Measurements from ENCODE around the gene MIOX.

Gene MIOX

DNA sequence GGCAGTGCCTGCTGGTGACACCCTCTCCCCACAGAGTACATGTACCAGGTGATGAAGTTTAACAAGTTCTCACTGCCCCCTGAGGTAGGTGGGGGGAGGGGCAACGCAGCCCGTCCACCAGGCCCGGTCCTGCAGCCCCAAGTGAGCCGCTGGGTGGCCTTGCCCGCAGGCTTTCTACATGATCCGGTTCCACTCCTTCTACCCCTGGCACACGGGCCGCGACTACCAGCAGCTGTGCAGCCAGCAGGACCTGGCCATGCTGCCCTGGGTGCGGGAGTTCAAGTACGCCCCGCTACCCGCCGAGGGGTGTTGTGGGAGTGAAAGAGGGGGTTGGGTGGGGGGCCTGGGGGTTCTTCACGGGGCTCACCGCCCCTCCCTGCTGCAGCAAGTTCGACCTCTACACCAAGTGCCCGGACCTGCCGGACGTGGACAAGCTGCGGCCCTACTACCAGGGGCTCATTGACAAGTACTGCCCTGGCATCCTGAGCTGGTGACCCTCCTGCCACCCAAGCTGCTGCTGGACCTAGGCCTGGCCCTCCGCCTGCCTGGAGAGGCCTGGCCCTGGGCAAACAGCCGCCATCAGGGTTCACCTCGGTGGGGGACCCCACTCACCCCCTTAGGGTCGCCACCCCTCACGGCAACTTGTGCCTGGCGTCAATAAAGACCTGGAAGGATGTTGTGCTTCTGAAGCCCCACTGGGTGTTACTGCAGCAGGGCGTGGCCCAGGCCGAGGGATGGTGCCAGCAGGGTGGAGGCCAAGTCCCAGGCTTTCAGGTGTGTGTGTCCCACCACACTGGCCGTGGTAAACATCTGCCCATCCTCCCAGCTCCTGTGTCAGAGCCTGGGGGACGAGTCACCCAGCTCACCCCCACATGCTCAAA, 2.9 kb downstream of the MIOX start:
- Histone ChIP-seq H3K9me3 (ENCODE audit: control insufficient read depth, insufficient read depth, low read length) (no peaks in the 10 kb centered on the region), H3K27me3 (ENCODE audit: control insufficient read depth, insufficient read depth, low read length) (no peaks in the 10 kb centered on the region), H3K4me3 (ENCODE audit: low read depth, low read length) (no peak overlapping the region), H3K36me3 (ENCODE audit: control insufficient read depth, insufficient read depth, low read length) (no peaks in the 10 kb centered on the region), H3K4me1 (ENCODE audit: control insufficient read depth, insufficient read depth, low read length) (no peaks in the 10 kb centered on the region), H3K9ac (ENCODE audit: low read depth, low read length) (no peak overlapping the region)

DNA sequence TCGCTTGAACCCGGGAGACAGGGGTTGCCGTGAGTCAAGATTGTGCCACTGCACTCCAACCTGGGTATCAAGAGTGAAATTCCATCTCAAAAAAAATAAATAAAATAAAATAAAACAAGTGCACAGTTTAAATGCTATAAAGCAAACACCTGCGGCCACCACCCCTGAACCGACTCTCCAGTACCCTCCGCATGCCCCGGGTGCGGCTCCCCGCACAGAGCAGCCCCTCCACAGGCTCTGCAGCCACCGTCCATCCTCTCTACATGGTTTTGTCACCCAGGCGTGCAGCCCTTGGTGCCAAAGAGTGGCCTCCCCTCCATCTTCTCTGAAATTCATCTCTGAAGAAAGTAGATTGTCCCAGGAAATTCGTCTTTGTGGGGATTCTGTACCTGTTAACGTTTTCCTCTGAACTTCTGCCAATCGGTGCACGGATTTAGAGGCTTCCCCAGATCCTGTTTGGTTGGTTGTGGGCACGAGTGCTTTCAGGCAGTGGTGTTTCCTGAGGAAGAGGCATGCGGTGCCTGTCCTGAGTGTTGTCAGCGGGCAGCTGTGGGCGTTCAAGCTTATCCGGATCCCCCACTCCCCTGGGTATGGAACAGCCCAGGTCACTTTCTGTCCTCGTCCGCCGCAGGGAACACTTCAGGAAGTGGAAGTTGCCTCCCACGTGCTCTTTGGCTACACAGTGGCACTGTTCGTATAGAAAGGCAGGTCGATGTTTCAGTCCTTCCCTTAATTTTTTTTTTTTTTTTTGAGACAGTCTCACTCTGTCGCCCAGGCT, 4.1 kb downstream of the MIOX start:
- H3K9me3 ChIP-seq (ENCODE audit: control insufficient read depth, insufficient read depth, low read length): no peaks in the 10 kb centered on the region
- no peaks in the 10 kb centered on the region for H3K36me3 ChIP-seq (ENCODE audit: control insufficient read depth, insufficient read depth, low read length)
- H3K4me1 ChIP-seq (ENCODE audit: control insufficient read depth, insufficient read depth, low read length): no peaks in the 10 kb centered on the region
- H3K9ac ChIP-seq (ENCODE audit: low read depth, low read length): no peak overlapping the region
- H3K4me3 ChIP-seq (ENCODE audit: low read depth, low read length): no peak overlapping the region
- no peaks in the 10 kb centered on the region for H3K27me3 ChIP-seq (ENCODE audit: control insufficient read depth, insufficient read depth, low read length)

DNA sequence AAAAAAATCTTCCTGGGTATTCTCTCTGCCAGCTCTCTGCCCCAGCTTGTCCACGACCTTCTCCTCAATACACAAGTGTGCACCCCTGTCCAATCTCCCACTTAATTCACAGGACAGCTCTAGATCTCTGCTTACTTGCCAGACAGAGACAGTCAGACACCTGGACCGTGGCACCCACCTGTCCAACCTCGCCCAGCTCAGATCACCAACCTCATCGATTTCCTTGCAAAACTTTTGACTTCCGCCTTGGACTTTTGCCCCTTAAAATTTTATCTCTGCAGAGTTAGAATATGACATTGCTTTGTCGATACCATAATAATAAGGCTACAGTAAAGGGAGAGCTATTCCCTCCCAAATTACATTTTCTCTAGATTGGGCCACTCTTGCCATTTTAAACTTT, 10.4 kb downstream of the MIOX start:
- H3K4me3 ChIP-seq (ENCODE audit: low read depth, low read length): no peak overlapping the region
- H3K27me3 ChIP-seq (ENCODE audit: control insufficient read depth, insufficient read depth, low read length): no peaks in the 10 kb centered on the region
- no peaks in the 10 kb centered on the region for H3K4me1 ChIP-seq (ENCODE audit: control insufficient read depth, insufficient read depth, low read length)
- no peaks in the 10 kb centered on the region for H3K36me3 ChIP-seq (ENCODE audit: control insufficient read depth, insufficient read depth, low read length)
- no peak overlapping the region for H3K9ac ChIP-seq (ENCODE audit: low read depth, low read length)
- no peaks in the 10 kb centered on the region for H3K9me3 ChIP-seq (ENCODE audit: control insufficient read depth, insufficient read depth, low read length)

DNA sequence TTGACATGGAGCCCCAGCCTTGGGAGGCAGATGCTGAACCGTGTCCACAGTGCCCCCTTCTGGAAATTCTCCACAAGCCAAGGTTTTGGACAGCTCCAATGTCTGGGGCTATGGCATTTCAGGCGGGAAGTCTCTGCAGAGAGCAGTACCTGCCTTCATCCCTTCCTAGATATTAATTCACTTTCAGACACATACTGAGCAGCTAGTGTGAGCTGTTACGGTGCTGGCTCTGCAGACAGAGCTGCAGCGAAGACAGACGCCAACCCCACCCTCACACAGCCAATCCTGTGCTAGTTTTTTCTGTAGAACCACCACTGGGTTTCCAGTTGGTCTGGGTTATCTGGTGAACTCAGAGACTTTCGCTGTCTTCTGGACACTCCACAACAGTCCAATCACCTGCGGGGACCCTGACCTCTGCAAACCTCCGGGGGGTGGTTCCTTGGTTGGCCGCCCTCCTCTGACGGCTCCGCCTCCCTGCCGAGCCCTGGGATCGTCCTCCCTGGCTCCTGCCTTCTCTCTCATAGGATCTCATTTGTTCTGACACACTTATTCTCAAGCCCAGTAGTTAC, 11.7 kb downstream of the MIOX start:
- peak overlapping the region; percentile 26 for H3K9ac ChIP-seq (ENCODE audit: low read depth, low read length)
- H3K4me1 ChIP-seq (ENCODE audit: control insufficient read depth, insufficient read depth, low read length): no peaks in the 10 kb centered on the region
- H3K27me3 ChIP-seq (ENCODE audit: control insufficient read depth, insufficient read depth, low read length): no peaks in the 10 kb centered on the region
- H3K9me3 ChIP-seq (ENCODE audit: control insufficient read depth, insufficient read depth, low read length): no peaks in the 10 kb centered on the region
- no peak overlapping the region for H3K4me3 ChIP-seq (ENCODE audit: low read depth, low read length)
- H3K36me3 ChIP-seq (ENCODE audit: control insufficient read depth, insufficient read depth, low read length): peaks cover 6% of the 10 kb centered on the region

DNA sequence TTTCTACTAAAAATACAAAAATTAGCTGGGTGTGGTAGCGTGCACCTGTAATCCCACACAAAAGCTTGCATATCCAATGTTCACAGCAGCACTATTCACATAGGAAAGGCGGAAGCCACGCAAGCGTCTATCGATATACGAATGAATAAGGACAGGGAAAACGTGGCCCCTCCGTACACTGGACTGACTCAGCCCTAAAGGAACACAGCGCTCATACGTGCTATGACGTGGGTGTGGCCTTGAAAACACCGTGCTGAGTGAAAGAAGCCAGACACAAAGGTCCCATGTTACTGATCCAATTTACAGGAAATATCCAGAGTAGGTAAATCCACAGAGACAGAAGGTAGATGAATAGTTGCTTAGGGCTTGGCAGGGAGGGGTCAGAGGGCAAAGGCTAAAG, 13.8 kb downstream of the MIOX start:
- Histone ChIP-seq H3K9me3 (ENCODE audit: control insufficient read depth, insufficient read depth, low read length) (no peaks in the 10 kb centered on the region), H3K4me1 (ENCODE audit: control insufficient read depth, insufficient read depth, low read length) (no peaks in the 10 kb centered on the region), H3K27me3 (ENCODE audit: control insufficient read depth, insufficient read depth, low read length) (no peaks in the 10 kb centered on the region), H3K36me3 (ENCODE audit: control insufficient read depth, insufficient read depth, low read length) (peaks cover 14% of the 10 kb centered on the region), H3K9ac (ENCODE audit: low read depth, low read length) (no peak overlapping the region), H3K4me3 (ENCODE audit: low read depth, low read length) (no peak overlapping the region)

DNA sequence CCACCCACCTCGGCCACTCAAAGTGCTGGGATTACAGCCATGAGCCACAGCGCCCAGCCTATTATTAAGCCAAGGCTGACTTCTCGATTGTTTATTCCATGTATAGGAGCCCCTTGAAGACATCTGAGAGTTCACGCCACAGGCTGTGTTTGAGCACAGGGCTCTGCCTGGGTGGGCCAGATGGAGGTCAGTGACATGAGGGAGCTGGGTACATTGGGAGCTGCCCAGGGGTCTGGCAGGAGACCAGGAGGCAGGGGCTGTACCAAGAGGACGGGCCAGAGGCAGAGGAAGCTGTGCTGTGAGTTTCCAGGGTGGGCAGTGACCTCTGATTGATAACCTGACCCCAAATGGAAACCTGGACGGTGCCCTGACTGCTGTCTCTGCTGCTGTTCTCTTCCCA, 15.4 kb downstream of the MIOX start:
- Histone ChIP-seq H3K4me1 (ENCODE audit: control insufficient read depth, insufficient read depth, low read length) (no peaks in the 10 kb centered on the region), H3K27me3 (ENCODE audit: control insufficient read depth, insufficient read depth, low read length) (no peaks in the 10 kb centered on the region), H3K9me3 (ENCODE audit: control insufficient read depth, insufficient read depth, low read length) (no peaks in the 10 kb centered on the region), H3K36me3 (ENCODE audit: control insufficient read depth, insufficient read depth, low read length) (peaks cover 20% of the 10 kb centered on the region), H3K4me3 (ENCODE audit: low read depth, low read length) (no peak overlapping the region), H3K9ac (ENCODE audit: low read depth, low read length) (no peak overlapping the region)

DNA sequence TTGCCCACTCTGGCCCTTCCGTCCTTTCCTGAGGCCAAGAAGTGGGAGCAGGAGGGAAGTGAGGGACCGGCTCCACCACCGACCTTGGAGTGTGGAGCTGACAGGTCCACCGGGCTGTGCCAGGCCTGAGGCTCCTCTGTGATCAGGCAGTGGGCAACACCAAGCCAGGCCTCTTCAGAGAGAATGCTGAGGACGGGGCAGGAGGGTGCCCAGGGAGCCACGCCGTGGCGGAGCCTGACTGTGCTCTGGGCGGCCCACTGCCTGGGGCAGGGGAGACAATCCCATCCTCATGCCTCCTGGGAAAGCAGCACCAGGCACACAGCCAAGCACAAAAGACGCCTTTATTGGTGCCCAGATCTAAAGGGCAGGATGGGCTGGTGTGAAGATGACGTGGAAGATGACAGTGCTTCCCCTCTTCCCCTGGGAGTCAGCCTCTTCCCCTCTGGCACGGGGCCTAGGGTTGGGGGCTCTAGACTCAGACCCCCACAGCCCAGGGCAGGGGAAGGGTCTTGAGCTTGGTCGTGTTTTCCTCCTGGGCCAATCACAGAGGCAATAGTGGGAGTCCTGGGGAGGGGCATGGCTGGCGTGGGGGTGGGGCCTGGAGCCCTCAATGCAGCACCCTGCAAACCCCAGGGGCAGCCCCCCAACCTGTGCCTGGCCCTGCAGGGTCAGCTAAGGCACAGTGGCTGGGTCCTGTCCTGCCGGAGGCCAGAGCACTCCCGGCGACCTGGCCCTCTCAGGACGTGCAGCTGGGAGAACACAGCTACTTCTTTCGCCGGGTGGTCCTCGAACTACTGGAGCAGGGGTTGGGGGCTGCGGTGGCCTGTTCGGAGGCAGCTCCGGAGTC, 16.2 kb downstream of the MIOX start:
- H3K27me3 ChIP-seq (ENCODE audit: control insufficient read depth, insufficient read depth, low read length): no peaks in the 10 kb centered on the region
- no peaks in the 10 kb centered on the region for H3K9me3 ChIP-seq (ENCODE audit: control insufficient read depth, insufficient read depth, low read length)
- peaks cover 20% of the 10 kb centered on the region for H3K36me3 ChIP-seq (ENCODE audit: control insufficient read depth, insufficient read depth, low read length)
- no peak overlapping the region for H3K4me3 ChIP-seq (ENCODE audit: low read depth, low read length)
- no peaks in the 10 kb centered on the region for H3K4me1 ChIP-seq (ENCODE audit: control insufficient read depth, insufficient read depth, low read length)
- no peak overlapping the region for H3K9ac ChIP-seq (ENCODE audit: low read depth, low read length)

DNA sequence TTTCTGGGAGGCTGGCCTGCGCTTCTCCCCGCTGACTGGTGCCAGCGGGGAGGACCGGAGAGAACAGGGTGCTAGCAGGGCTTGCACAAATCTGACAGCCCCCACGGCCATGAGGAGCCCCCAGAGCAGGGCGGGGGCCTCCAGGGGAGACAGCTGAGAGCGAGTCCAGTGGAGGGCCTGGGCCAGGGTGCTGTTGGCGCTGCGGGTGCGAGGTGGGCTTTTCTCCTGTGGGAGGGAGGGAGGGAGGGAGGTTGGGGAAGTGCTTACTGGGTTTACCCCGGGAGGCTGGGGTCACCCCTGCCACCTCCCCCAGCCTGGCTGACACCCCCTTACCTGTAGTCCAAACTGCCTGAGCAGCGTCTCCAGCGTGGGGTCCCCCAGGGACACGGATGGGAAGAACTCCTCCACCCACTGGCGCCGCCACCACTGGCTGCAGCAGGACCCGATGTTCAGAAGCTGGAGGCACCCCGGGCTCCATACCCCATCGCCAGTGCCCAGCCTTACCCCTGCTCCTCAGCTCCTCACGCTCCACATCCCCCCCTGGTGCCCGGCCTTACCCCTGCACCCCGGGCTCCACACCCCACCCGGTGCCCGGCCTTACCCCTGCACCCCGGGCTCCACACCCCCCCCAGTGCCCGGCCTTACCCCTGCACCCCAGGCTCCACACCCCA, 17.0 kb downstream of the MIOX start:
- Histone ChIP-seq H3K27me3 (ENCODE audit: control insufficient read depth, insufficient read depth, low read length) (no peaks in the 10 kb centered on the region), H3K9me3 (ENCODE audit: control insufficient read depth, insufficient read depth, low read length) (no peaks in the 10 kb centered on the region), H3K36me3 (ENCODE audit: control insufficient read depth, insufficient read depth, low read length) (peaks cover 20% of the 10 kb centered on the region), H3K9ac (ENCODE audit: low read depth, low read length) (no peak overlapping the region), H3K4me3 (ENCODE audit: low read depth, low read length) (no peak overlapping the region), H3K4me1 (ENCODE audit: control insufficient read depth, insufficient read depth, low read length) (no peaks in the 10 kb centered on the region)

DNA sequence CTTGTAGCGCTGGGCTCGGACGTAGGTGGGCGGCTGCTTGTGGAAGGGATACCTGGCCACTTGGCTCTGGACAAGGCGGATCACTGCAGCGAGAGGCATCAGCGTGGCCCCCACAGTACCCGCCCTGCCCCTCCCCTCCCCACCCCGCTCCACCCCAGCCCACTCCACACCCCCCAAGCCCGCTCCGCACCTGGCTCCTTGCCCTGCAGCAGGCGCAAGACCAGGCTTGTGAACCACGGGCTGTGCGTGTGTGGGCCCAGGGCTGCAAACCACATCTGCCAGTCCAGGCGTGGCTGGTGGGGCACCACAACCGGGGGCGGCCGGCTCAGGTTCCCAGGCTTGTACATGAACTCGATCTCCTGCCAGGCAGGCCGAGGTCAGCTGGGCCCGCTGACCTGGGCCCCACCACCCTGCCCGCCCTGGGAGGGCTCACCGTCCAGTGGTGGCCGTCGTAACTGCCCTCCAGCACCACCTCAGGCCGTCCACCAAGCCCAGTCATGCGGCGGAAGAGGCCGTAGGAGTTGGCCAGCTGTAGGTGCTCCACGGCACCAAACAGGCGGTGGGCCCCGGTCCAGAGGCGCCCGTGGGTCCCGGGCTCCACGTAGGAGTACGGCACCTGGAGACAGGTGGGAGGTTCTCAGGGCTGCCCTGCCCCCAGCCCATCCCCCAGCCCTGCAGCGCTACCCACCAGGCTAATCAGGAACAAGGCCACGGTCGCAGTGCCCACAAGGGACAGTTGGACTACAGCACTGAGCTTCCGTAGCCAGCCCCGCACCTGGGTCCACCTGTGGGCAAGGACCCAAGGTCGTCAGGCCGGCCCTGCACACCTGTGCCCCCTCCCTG, 17.9 kb downstream of the MIOX start:
- Histone ChIP-seq H3K4me1 (ENCODE audit: control insufficient read depth, insufficient read depth, low read length) (peaks cover 3% of the 10 kb centered on the region), H3K36me3 (ENCODE audit: control insufficient read depth, insufficient read depth, low read length) (peaks cover 20% of the 10 kb centered on the region), H3K9me3 (ENCODE audit: control insufficient read depth, insufficient read depth, low read length) (no peaks in the 10 kb centered on the region), H3K27me3 (ENCODE audit: control insufficient read depth, insufficient read depth, low read length) (no peaks in the 10 kb centered on the region), H3K9ac (ENCODE audit: low read depth, low read length) (no peak overlapping the region), H3K4me3 (ENCODE audit: low read depth, low read length) (no peak overlapping the region)

DNA sequence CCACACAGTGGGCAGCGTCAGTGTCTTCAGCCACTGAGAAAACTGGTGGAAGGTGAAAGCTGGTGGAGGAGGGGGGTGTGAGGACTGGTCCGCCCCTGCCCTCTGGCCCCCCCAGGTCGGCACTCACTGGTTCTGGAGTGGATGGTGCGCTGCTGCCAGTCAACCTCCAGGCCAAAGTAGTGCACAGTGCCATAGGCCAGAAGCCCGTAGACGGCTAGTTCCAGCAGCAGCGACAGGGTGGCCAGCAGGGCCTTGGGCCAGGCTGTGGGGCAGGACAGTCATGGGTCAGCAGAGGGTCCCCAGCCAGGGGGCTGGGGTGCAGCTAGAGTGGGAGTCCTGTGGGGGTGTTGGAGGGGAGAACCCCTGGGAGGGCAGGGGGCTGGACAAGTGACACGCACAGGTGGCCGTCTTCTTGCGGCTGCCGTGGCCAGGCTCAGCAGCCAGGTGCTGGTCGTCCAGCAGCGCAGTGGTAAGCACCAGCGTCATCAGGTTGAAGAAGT, 18.7 kb downstream of the MIOX start:
- H3K9me3 ChIP-seq (ENCODE audit: control insufficient read depth, insufficient read depth, low read length): no peaks in the 10 kb centered on the region
- H3K36me3 ChIP-seq (ENCODE audit: control insufficient read depth, insufficient read depth, low read length): peaks cover 20% of the 10 kb centered on the region
- no peak overlapping the region for H3K9ac ChIP-seq (ENCODE audit: low read depth, low read length)
- no peaks in the 10 kb centered on the region for H3K27me3 ChIP-seq (ENCODE audit: control insufficient read depth, insufficient read depth, low read length)
- H3K4me1 ChIP-seq (ENCODE audit: control insufficient read depth, insufficient read depth, low read length): peaks cover 3% of the 10 kb centered on the region
- H3K4me3 ChIP-seq (ENCODE audit: low read depth, low read length): no peak overlapping the region

Measured in iPS-15b (cell line).